Measurements from ENCODE around the gene BTNL2. TPM values are rescaled to one million over a fixed set of nuclear protein-coding genes. Genes with fewer than 3 reads are reported as not detected.

The BTNL2 gene
- total RNA-seq, 1 experiment from 2014 or later = not detected

GRCh38 chr6:32413427-32414047, 6.6 kb upstream of the BTNL2 start:
- no peaks in the 10 kb centered on the region for H3K36me3 ChIP-seq (ENCODE audit: control insufficient read depth, insufficient read depth, low read length)
- intact Hi-C loops (cut with micrococcal nuclease; ENCODE audit: unreplicated experiment) = loop anchor here (1.0 to 10.0 kb wide), 2 partner anchors 168 to 451 kb away; no protein-coding TSS in a partner anchor
- H3K4me3 ChIP-seq (ENCODE audit: low read depth in 2 of 2, low read length in 2 of 2) = no peak overlapping the region
- peaks cover 35% of the 10 kb centered on the region for H3K27me3 ChIP-seq (ENCODE audit: control insufficient read depth, insufficient read depth, low read length)
- peaks cover 3% of the 10 kb centered on the region; the same call in 1 of the 2 replicates for H3K4me1 ChIP-seq (ENCODE audit: control insufficient read depth, insufficient read depth, low read length)
- no peak overlapping the region for H3K27ac ChIP-seq (ENCODE audit: low read length)
- TF ChIP-seq CTCF (IDR thresholded peaks at IDR 0.05) (peak; percentile 96), SIN3A (IDR thresholded peaks at IDR 0.05; ENCODE audit: borderline replicate concordance, insufficient read depth, low read depth, low read length) (no peak)
- ChIA-PET CTCF (interaction anchor here (1.3 to 1.4 kb wide), 2 partner anchors 10 to 287 kb away, joined by 4 to 10 read pairs; no protein-coding TSS in a partner anchor), POLR2A (no interaction called here)
- in situ Hi-C loops (cut with HindIII; ENCODE audit: low pct_unique_long_range_greater_than_20kb, low sequenced_read_pairs) = no loop called here
- no peaks in the 10 kb centered on the region for H3K9me3 ChIP-seq (ENCODE audit: control insufficient read depth, insufficient read depth, low read depth, low read length)
- DNase-seq (ENCODE audit: low read depth, low spot score) (peak; percentile 69), ATAC-seq (peak; percentile 82)
- BruUV-seq (replicated peaks) = no TSS peak

- Histone ChIP-seq H3K4me1 (ENCODE audit: control insufficient read depth, insufficient read depth, low read length) (peaks cover 3% of the 10 kb centered on the region; the same call in 1 of the 2 replicates), H3K27ac (ENCODE audit: low read length) (no peak overlapping the region), H3K4me3 (ENCODE audit: low read depth in 2 of 2, low read length in 2 of 2) (no peak overlapping the region), H3K27me3 (ENCODE audit: control insufficient read depth, insufficient read depth, low read length) (peaks cover 42% of the 10 kb centered on the region), H3K9me3 (ENCODE audit: control insufficient read depth, insufficient read depth, low read depth, low read length) (no peaks in the 10 kb centered on the region), H3K36me3 (ENCODE audit: control insufficient read depth, insufficient read depth, low read length) (no peaks in the 10 kb centered on the region)
- no peak for TF ChIP-seq REST (IDR thresholded peaks at IDR 0.05; ENCODE audit: insufficient read depth in 1 of 2, low read depth in 2 of 2, low read length in 1 of 2)
- TF ChIP-seq SIN3A (IDR thresholded peaks at IDR 0.05; ENCODE audit: borderline replicate concordance, insufficient read depth, low read depth, low read length) = no peak
- no peak for TF ChIP-seq CTCF (IDR thresholded peaks at IDR 0.05)
- no peak for TF ChIP-seq POLR2AphosphoS5 (IDR thresholded peaks at IDR 0.05; ENCODE audit: low read depth, low read length)
- no peak for TF ChIP-seq TCF7L2 (IDR thresholded peaks at IDR 0.05; ENCODE audit: low read depth, low read length)
- in situ Hi-C loops (cut with HindIII; ENCODE audit: low pct_unique_long_range_greater_than_20kb, low sequenced_read_pairs) = no loop called here
- ChIA-PET CTCF (no interaction called here), POLR2A (no interaction called here)
- no peak for DNase-seq (ENCODE audit: low read depth, low spot score)
- intact Hi-C loops (cut with micrococcal nuclease; ENCODE audit: unreplicated experiment) = loop anchor here (10.0 kb wide), 1 partner anchor 453 kb away; no protein-coding TSS in a partner anchor
- BruUV-seq (replicated peaks) = no TSS peak
- ATAC-seq = no peak
Observed at GRCh38 chr6:32411566-32412327, 4.8 kb upstream of the BTNL2 start.
